Neural crest cell (in vitro differentiated cells): ENCODE data around the gene NR5A2. TPM values are rescaled to one million over a fixed set of nuclear protein-coding genes. Genes with fewer than 3 reads are reported as not detected.

ENCODE experiments used
- DNase-seq: peaks from one replicate; pipeline ENCODE4 v3.0.0; 2021; ENCODE audit warnings: low read depth, mixed read lengths, low spot score
- H3K27ac Mint-ChIP-seq: one replicate; pipeline ENCODE4 v1.8.0; 2021; ENCODE audit warnings: mild to moderate bottlenecking, mixed read lengths; ENCODE audit not compliant: unreplicated experiment
- H3K27me3 Mint-ChIP-seq: 2 replicates; pipeline ENCODE4 v1.8.0; 2021; ENCODE audit warnings: low read depth, mild to moderate bottlenecking, mixed read lengths
- H3K36me3 Mint-ChIP-seq: 2 replicates; pipeline ENCODE4 v1.8.0; 2021; ENCODE audit warnings: low read depth, mild to moderate bottlenecking, mixed read lengths
- H3K4me1 Mint-ChIP-seq: 2 replicates; pipeline ENCODE4 v1.8.0; 2021; ENCODE audit warnings: mixed read lengths
- H3K4me3 Mint-ChIP-seq: one replicate; pipeline ENCODE4 v1.8.0; 2021; ENCODE audit warnings: mild to moderate bottlenecking, mixed read lengths
- H3K9me3 Mint-ChIP-seq: 2 replicates; pipeline ENCODE4 v1.8.0; 2021; ENCODE audit warnings: mixed read lengths
- CTCF ChIP-seq: fragments of 200-600 bp; sonication (generic); conservative IDR thresholded peaks from 2 replicates; pipeline ENCODE4 v1.5.0; 2021; ENCODE audit warnings: antibody characterized with exemption, mild to moderate bottlenecking
- total RNA-seq: library from RNA; stranded (reverse); gene quantifications from 2 replicates; pipeline ENCODE4 v1.2.1, GENCODE V29; 2021

NR5A2 gene
- total RNA-seq, 1 donor from 2014 or later: not detected

GRCh38 chr1:200096774-200097173 is 69.3 kb downstream of the NR5A2 start:
- Mint-ChIP-seq H3K9me3 (no peaks in the 10 kb centered on the region), H3K36me3 (no peaks in the 10 kb centered on the region), H3K4me3 (no peak overlapping the region), H3K4me1 (no peaks in the 10 kb centered on the region), H3K27me3 (peaks cover 18% of the 10 kb centered on the region), H3K27ac (no peak overlapping the region)
- no peak for DNase-seq
- TF ChIP-seq CTCF: no peak

GRCh38 chr1:200099040-200099439 is 71.5 kb downstream of the NR5A2 start:
- Mint-ChIP-seq H3K27me3 (peaks cover 10% of the 10 kb centered on the region), H3K36me3 (no peaks in the 10 kb centered on the region), H3K9me3 (no peaks in the 10 kb centered on the region), H3K27ac (no peak overlapping the region), H3K4me1 (no peaks in the 10 kb centered on the region), H3K4me3 (no peak overlapping the region)
- DNase-seq: no peak
- TF ChIP-seq CTCF: no peak

- no peak for DNase-seq
- Mint-ChIP-seq H3K27ac (peak overlapping the region; percentile 8), H3K4me1 (peaks cover 10% of the 10 kb centered on the region), H3K9me3 (no peaks in the 10 kb centered on the region), H3K36me3 (no peaks in the 10 kb centered on the region), H3K4me3 (no peak overlapping the region), H3K27me3 (no peaks in the 10 kb centered on the region)
- no peak for TF ChIP-seq CTCF
Measured at GRCh38 chr1:200103966-200104583, 76.6 kb downstream of the NR5A2 start.

- H3K36me3 Mint-ChIP-seq: no peaks in the 10 kb centered on the region
- H3K9me3 Mint-ChIP-seq: no peaks in the 10 kb centered on the region
- no peak for DNase-seq
- TF ChIP-seq CTCF: no peak
- H3K27me3 Mint-ChIP-seq: no peaks in the 10 kb centered on the region
- H3K27ac Mint-ChIP-seq: no peak overlapping the region
- H3K4me3 Mint-ChIP-seq: no peak overlapping the region
- H3K4me1 Mint-ChIP-seq: peaks cover 10% of the 10 kb centered on the region
Measured at GRCh38 chr1:200107004-200107470, 79.5 kb downstream of the NR5A2 start.

- no peaks in the 10 kb centered on the region for H3K9me3 Mint-ChIP-seq
- no peaks in the 10 kb centered on the region for H3K27me3 Mint-ChIP-seq
- no peak overlapping the region for H3K4me3 Mint-ChIP-seq
- no peak overlapping the region for H3K27ac Mint-ChIP-seq
- peaks cover 10% of the 10 kb centered on the region for H3K4me1 Mint-ChIP-seq
- no peak for DNase-seq
- no peaks in the 10 kb centered on the region for H3K36me3 Mint-ChIP-seq
- no peak for TF ChIP-seq CTCF
Measured at GRCh38 chr1:200108659-200109058, 81.1 kb downstream of the NR5A2 start.
